ENCODE results near the gene TPSB2. TPM values are rescaled to one million over a fixed set of nuclear protein-coding genes. Genes with fewer than 3 reads are reported as not detected.
"Not testable (repeated sequence)": the region's sequence is repeated elsewhere in the genome, so short reads cannot be mapped to it uniquely, and the experiment has no call there.

TPSB2 gene
- not detected for total RNA-seq

DNA sequence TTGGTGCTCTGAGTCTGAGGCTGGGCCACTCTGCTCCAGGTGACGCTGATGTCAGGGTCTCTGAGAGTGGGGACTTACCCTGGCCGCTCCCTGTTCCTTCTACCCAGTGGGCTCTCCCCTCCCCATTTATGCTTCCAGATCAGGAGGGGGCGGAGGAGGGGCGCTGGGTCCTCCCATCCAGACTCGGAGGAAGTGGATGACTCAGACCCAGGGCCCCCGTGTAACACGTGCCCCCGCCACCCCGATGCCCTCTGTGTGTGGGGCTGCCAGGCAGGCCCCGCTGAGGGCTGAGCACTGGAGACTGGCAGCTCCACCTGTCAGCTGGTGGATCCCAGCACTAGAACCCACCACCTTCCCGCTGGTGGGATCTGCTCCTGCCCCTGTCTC lies at the start of gene TPSB2:
TPSB2 (minus strand) TSS at position 101 of the 387 bp plus-strand sequence. CDS start 233 bp downstream, outside the sequence.
- H3K27ac Mint-ChIP-seq; CTCF ChIA-PET; H3K4me3 Mint-ChIP-seq; H3K4me1 Mint-ChIP-seq (ENCODE audit: low read depth); DNase-seq; H3K27me3 Mint-ChIP-seq (ENCODE audit: low read depth); ATAC-seq; POLR2A ChIA-PET; H3K36me3 Mint-ChIP-seq (ENCODE audit: low read depth); H3K9me3 Mint-ChIP-seq (ENCODE audit: insufficient read depth): not testable (repeated sequence)

DNA sequence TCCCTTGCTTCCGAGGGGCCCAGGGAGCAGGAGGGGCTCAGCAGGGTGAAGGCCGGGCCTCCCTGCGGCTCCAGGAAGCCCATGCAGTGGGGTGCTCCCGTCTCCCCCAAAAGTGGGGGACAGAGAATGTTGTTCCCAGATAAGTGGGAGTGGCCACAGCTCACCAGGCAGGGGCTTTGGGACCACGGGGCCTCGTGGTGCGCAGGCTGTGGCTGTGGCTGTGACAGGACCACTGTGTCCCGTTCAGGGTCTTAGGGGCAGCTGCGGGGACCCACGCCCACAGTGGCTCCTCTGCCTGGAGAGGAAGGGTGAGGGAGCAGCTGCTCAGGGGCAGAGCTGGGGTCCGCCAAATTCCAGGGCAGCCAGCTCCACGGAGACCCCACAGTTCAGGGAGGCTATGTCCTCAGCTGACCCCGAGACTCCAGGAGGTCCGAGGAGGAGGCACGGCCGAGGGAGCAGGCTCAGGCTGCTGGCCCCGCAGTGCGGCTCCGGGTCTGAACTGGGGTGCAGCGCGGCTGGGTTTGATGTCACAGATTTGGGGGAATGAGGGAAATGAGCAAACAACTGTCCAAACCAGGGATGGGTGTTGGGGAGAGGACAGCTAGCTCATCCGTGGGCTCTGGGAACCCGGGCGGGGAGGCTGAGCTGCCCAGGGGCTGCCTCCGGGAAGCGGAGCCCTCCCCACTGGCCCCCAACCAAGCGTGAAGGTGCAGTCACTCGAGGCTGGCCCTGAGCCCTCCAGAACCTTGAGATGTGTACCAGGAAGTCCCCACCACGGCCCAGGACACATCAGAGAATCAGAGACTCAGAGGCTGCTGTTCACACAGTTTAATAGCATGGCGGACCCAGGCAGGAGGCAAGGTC lies 49.3 kb upstream of the TPSB2 start:
- peaks cover 2% of the 10 kb centered on the region for H3K4me1 Mint-ChIP-seq (ENCODE audit: low read depth)
- ChIA-PET POLR2A (no interaction called here), CTCF (no interaction called here)
- no peaks in the 10 kb centered on the region for H3K27me3 Mint-ChIP-seq (ENCODE audit: low read depth)
- DNase-seq: no peak
- H3K27ac Mint-ChIP-seq: no peak overlapping the region
- no peaks in the 10 kb centered on the region for H3K36me3 Mint-ChIP-seq (ENCODE audit: low read depth)
- no peak overlapping the region for H3K4me3 Mint-ChIP-seq
- no peaks in the 10 kb centered on the region for H3K9me3 Mint-ChIP-seq (ENCODE audit: insufficient read depth)
- no peak for ATAC-seq

DNA sequence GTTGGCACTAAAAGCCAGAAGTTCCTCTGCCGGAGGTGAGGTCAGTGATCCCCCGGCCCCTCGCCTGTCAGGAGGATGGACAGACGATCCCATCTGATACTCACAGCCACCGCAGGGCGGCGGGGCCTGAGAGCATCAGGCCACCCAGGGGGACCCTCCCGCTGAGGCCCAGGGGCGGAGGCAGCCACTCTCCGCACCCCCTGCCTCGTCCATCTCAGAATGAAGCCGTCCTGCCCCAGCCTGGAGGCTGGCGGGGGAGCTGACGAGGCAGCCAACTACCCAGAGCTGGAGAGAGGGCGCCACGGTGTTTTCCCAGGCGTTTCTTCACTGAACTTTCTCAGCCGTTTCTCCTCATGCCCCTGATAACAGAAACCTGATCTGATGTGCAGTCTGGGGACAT lies 48.5 kb upstream of the TPSB2 start:
- no peaks in the 10 kb centered on the region for H3K36me3 Mint-ChIP-seq (ENCODE audit: low read depth)
- ChIA-PET CTCF (no interaction called here), POLR2A (no interaction called here)
- no peaks in the 10 kb centered on the region for H3K9me3 Mint-ChIP-seq (ENCODE audit: insufficient read depth)
- DNase-seq (no peak), ATAC-seq (no peak)
- no peaks in the 10 kb centered on the region for H3K27me3 Mint-ChIP-seq (ENCODE audit: low read depth)
- H3K4me1 Mint-ChIP-seq (ENCODE audit: low read depth): peaks cover 2% of the 10 kb centered on the region
- H3K4me3 Mint-ChIP-seq: no peak overlapping the region
- H3K27ac Mint-ChIP-seq: no peak overlapping the region

DNA sequence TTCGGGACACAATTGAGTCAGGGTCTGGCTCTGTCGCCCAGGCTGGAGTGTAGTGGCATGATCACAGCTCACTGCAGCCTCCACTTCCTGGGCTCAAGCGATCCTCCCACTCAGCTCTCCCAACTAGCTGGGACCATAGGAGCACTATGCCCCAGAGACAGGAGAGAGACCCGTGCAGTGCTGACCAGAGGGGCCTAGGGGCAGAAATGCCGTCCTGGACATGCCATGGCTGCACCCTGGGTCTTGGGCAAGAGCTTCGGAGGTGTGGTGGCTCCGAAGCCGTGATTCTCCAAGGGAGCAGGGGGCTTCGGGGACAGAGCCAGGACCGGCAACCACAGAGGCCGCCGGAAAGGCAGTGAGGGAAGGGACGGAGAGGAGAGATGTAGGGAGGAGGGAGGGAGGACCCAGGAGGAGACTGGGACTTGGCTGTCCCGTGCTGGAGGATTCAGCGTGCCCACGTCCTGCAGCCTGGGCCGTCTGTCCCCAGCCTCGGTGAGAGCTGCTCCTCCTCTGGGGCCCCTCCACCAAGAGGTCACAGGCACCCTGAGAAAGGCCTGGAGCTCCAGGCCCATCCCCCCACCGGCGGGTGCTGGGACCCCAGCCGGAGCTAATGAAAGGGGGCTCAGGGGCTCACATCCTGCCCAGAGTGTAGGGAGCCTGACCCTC lies 47.8 kb upstream of the TPSB2 start:
- ATAC-seq (no peak), DNase-seq (no peak)
- no peaks in the 10 kb centered on the region for H3K27me3 Mint-ChIP-seq (ENCODE audit: low read depth)
- H3K36me3 Mint-ChIP-seq (ENCODE audit: low read depth): no peaks in the 10 kb centered on the region
- no peaks in the 10 kb centered on the region for H3K9me3 Mint-ChIP-seq (ENCODE audit: insufficient read depth)
- H3K4me1 Mint-ChIP-seq (ENCODE audit: low read depth): no peaks in the 10 kb centered on the region
- no peak overlapping the region for H3K27ac Mint-ChIP-seq
- ChIA-PET POLR2A (no interaction called here), CTCF (no interaction called here)
- no peak overlapping the region for H3K4me3 Mint-ChIP-seq

DNA sequence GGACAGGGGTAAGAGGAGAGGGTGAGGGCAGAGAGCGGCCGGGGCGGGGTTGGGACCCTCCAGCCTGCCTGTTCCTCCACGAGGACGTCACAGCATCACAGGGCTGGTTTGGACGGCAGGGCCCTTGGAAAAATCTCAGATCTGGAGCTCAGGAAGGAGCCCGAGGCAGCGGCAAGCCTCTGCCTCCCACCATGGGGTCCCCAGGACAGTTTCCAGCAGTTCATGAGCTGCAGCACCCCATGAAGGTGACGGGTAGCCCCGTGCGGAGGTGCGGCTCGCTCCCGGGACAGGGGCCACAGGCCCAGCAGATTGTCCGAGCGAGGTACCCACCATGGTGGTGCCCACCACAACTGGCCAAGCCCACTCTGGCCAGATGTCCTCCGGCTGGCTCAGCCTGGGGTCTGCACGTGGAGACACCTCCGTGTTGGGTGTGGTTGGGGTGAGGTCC lies 47.2 kb upstream of the TPSB2 start:
- ChIA-PET POLR2A (no interaction called here), CTCF (no interaction called here)
- H3K4me3 Mint-ChIP-seq: no peak overlapping the region
- H3K36me3 Mint-ChIP-seq (ENCODE audit: low read depth): no peaks in the 10 kb centered on the region
- H3K27me3 Mint-ChIP-seq (ENCODE audit: low read depth): no peaks in the 10 kb centered on the region
- no peak for ATAC-seq
- H3K4me1 Mint-ChIP-seq (ENCODE audit: low read depth): no peaks in the 10 kb centered on the region
- no peak for DNase-seq
- no peaks in the 10 kb centered on the region for H3K9me3 Mint-ChIP-seq (ENCODE audit: insufficient read depth)
- no peak overlapping the region for H3K27ac Mint-ChIP-seq

DNA sequence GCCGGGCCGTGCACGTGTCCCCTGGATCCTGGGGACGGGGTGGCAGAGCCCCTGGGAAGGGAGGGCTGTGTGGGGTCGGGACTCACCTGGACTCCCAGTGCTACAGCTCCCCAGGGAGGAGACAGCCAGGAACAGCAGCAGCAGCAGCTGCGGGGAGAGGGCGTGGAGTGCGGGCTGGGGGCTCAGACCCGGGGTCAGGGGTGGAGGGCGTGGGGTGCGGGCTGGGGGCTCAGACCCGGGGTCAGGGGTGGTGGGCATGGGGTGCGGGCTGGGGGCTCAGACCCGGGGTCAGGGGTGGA lies 46.5 kb upstream of the TPSB2 start:
- ChIA-PET POLR2A (no interaction called here), CTCF (no interaction called here)
- Mint-ChIP-seq H3K4me3 (no peak overlapping the region), H3K4me1 (ENCODE audit: low read depth) (no peaks in the 10 kb centered on the region), H3K27ac (no peak overlapping the region), H3K36me3 (ENCODE audit: low read depth) (no peaks in the 10 kb centered on the region), H3K9me3 (ENCODE audit: insufficient read depth) (no peaks in the 10 kb centered on the region), H3K27me3 (ENCODE audit: low read depth) (no peaks in the 10 kb centered on the region)
- no peak for DNase-seq
- ATAC-seq: no peak

DNA sequence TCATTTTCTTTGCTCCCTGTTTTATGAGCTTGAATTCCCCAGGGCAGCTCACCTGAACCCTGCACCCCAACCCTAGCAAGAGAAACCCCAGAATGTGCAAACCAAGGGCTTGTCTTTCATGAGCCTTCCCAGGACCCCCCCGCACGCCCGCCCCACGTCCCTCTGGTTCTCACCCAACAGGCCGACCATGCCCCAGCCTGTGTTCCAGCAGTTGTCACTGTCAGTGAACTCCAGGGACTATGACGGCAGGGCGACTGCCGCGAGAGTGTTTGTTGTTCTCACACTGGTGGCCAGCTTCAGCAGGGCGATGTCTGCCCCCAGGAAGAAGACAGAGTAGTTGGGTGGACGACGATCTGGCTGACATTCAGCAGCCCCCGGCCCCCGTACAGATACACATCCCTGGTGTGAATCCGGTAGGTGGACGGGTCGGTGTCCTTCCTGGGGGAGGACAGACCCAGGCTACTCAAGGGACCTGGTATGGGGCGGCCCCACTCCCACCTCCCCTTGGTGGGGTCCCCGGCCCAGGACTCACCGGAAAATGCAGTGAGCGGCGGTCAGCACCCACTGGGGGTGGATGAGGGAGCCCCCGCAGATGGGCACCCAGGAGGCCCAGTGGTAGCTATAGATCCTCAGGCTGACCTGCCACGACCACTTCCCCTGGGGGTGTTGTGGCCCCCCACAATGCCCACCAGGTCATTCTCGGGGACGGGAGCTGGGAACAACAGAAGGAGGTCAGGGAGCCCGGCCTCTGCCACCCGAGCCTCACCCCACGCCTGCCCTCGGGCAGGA lies 46.0 kb upstream of the TPSB2 start:
- Mint-ChIP-seq H3K27ac (no peak overlapping the region), H3K4me3 (no peak overlapping the region), H3K9me3 (ENCODE audit: insufficient read depth) (no peaks in the 10 kb centered on the region), H3K27me3 (ENCODE audit: low read depth) (no peaks in the 10 kb centered on the region), H3K36me3 (ENCODE audit: low read depth) (no peaks in the 10 kb centered on the region), H3K4me1 (ENCODE audit: low read depth) (no peaks in the 10 kb centered on the region)
- DNase-seq: no peak
- CTCF ChIA-PET: no interaction called here
- POLR2A ChIA-PET: no interaction called here
- no peak for ATAC-seq

DNA sequence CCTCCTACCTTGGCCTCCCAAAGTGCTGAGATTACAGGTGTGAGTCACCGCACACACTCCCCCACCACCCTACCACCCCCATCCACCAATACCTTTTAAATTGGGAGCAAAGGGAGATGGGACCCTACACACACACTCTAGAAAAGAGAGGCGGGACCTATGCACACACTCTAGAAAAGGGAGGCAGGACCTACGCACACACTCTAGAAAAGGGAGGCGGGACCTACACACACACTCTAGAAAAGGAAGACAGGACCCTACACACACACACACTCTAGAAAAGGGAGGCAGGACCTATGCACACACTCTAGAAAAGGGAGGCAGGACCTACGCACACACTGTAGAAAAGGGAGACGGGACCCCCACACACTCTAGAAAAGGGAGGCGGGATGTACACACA lies 44.8 kb upstream of the TPSB2 start:
- CTCF ChIA-PET: no interaction called here
- H3K27ac Mint-ChIP-seq: no peak overlapping the region
- H3K9me3 Mint-ChIP-seq (ENCODE audit: insufficient read depth): no peaks in the 10 kb centered on the region

DNA sequence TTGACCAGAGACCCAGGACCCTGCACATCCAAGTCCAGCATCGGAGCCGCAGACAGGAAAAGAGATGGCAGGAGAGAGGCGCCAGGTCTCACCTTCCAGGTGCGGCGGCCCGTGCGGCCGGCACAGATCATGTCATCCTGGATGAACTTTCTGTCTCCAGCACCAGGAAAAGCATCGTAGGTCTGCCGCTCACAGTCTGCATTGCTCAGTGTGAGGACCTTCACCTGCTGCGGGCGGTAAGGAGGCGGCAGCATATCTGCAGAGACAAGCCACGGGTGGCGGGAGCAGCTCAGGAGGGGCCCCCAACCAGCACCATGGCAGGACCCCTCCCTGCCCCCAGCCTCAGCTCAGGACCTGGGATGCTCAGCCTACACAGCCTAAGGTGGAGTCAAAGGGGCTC lies 43.8 kb upstream of the TPSB2 start:
- CTCF ChIA-PET: no interaction called here
- Mint-ChIP-seq H3K27me3 (ENCODE audit: low read depth) (peaks cover 2% of the 10 kb centered on the region), H3K9me3 (ENCODE audit: insufficient read depth) (no peaks in the 10 kb centered on the region), H3K36me3 (ENCODE audit: low read depth) (no peaks in the 10 kb centered on the region), H3K27ac (no peak overlapping the region), H3K4me1 (ENCODE audit: low read depth) (no peaks in the 10 kb centered on the region), H3K4me3 (no peak overlapping the region)
- no peak for ATAC-seq
- POLR2A ChIA-PET: no interaction called here
- no peak for DNase-seq

More for the DNA sequence above, 44.8 kb upstream of the TPSB2 start:
- no peak for DNase-seq
- H3K36me3 Mint-ChIP-seq (ENCODE audit: low read depth): no peaks in the 10 kb centered on the region
- no peaks in the 10 kb centered on the region for H3K4me1 Mint-ChIP-seq (ENCODE audit: low read depth)
- ATAC-seq: no peak
- POLR2A ChIA-PET: no interaction called here
- H3K4me3 Mint-ChIP-seq: no peak overlapping the region
- H3K27me3 Mint-ChIP-seq (ENCODE audit: low read depth): no peaks in the 10 kb centered on the region

DNA sequence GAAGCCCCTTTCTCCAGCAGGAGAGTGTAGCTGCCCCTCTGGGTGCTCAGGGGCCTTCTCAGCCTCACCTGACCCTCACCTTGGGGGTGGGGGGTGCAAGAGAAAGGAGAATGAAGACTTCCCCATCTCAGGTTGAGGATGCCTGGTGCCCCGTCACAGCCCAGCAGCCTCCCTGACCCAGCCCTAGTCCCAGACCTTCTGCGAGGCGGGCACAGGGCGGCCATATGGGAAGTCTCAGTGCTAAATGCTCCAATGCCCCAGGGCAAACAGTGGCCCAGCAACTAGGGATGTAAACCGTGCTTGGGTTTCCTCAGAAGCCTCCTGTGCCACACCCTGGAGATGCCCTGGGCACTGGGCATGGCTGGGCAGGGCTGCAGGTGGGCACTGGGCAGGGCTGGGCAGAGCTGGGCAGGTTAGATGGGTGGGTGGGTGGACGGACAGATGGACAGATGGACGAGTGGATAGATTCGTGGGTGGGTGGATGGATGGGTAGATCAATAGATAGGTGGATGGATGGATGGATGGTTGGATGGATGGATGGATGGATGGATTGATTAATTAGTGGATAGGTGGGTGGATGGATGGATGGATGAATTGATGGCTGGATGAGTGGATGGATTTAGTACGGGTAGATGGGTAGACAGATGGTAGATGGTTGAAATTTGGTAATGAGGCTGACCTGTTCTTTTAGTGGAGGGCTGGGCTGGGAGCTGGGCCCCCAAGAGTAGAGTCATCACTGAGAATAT lies 42.6 kb upstream of the TPSB2 start:
- CTCF ChIA-PET: no interaction called here
- H3K27ac Mint-ChIP-seq: no peak overlapping the region
- no peaks in the 10 kb centered on the region for H3K36me3 Mint-ChIP-seq (ENCODE audit: low read depth)
- DNase-seq: no peak
- H3K9me3 Mint-ChIP-seq (ENCODE audit: insufficient read depth): no peaks in the 10 kb centered on the region
- H3K4me1 Mint-ChIP-seq (ENCODE audit: low read depth): no peaks in the 10 kb centered on the region
- POLR2A ChIA-PET: no interaction called here
- H3K4me3 Mint-ChIP-seq: no peak overlapping the region
- peaks cover 2% of the 10 kb centered on the region for H3K27me3 Mint-ChIP-seq (ENCODE audit: low read depth)
- ATAC-seq: no peak

DNA sequence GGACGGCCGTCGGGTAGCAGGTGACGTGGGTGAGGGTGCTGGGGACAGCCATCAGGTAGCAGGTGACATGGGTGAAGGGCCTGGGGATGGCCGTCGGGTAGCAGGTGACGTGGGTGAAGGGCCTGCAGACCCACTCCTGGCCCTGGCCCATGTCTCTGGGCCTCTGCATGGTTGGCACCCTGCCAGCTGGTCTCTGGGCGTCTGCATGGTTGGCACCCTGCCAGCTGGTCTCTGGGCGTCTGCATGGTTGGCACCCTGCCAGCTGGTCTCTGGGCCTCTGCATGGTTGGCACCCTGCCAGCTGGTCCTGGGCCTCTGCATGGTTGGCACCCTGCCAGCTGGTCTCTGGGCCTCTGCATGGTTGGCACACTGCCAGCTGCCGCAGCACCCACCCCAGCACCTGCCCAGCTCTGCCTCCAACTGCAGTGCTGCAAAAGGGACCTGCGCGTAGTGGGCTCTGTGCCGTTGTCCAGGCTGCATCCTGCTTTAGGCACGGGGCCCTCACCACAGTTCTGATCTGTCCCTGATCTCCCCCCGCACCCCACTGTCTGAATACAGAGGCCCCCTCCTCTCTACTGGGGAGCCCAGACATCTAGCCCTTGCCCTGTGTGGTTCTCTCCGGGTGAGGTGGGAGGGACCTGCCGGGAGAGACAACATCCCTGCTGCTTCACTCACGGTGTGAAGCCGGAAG lies 41.9 kb upstream of the TPSB2 start:
- H3K4me3 Mint-ChIP-seq; H3K9me3 Mint-ChIP-seq (ENCODE audit: insufficient read depth); H3K4me1 Mint-ChIP-seq (ENCODE audit: low read depth); DNase-seq; POLR2A ChIA-PET; H3K36me3 Mint-ChIP-seq (ENCODE audit: low read depth); H3K27ac Mint-ChIP-seq; ATAC-seq; H3K27me3 Mint-ChIP-seq (ENCODE audit: low read depth); CTCF ChIA-PET: not testable (repeated sequence)

Measured in activated CD8-positive, alpha-beta T cell treated with anti-CD3 and anti-CD28 coated beads, Interleukin-2, amount 10 ng/mL, durations not matched to agents 7 days and 5 days (primary cell).